ENCODE data around the gene CHCHD5.

- TF ChIP-seq POLR2A (IDR thresholded peaks at IDR 0.05; ENCODE audit: low read length) (no peak), GATA1 (IDR thresholded peaks at IDR 0.05; ENCODE audit: low read depth, low read length) (no peak)
Observed at GRCh38 chr2:112618383-112618782, 34.0 kb downstream of the CHCHD5 start.
